CD14-positive monocyte (primary cell): ENCODE measurements around the gene ANKRD1. TPM values are rescaled to one million over a fixed set of nuclear protein-coding genes. Genes with fewer than 3 reads are reported as not detected.

ENCODE experiments used
- DNase-seq, 3 donors: peaks; one replicate each; pipeline ENCODE4 v3.0.0-alpha.2; 2011 to 2022
- H2AFZ ChIP-seq: 2 replicates; pipeline ENCODE4 v1.6.0; 2012; ENCODE audit warnings: mild to moderate bottlenecking, low read depth, low read length, inconsistent platforms; ENCODE audit not compliant: insufficient read depth, poor library complexity, severe bottlenecking
- H3K27ac ChIP-seq, 2 donors: 1 replicate in 1 of 2; 2 replicates in 1 of 2; pipeline ENCODE4 v1.5.1; 2012 to 2013; ENCODE audit warnings: low read length in 2 of 2, control low read depth in 1 of 2, inconsistent platforms in 1 of 2, low read depth in 1 of 2, mild to moderate bottlenecking in 1 of 2
- H3K27me3 ChIP-seq, 2 donors: one replicate each; pipeline versions ENCODE4 v1.6.0 to v1.6.1; 2011 to 2013; ENCODE audit warnings: low read length in 2 of 2; ENCODE audit not compliant: control insufficient read depth in 2 of 2, insufficient read depth in 2 of 2
- H3K36me3 ChIP-seq, 2 donors: replicated peaks in 1 of 2; 1 replicate in 1 of 2; 2 replicates in 1 of 2; pipeline versions ENCODE4 v1.5.1 to v1.6.1; 2012 to 2013; ENCODE audit warnings: low read length in 2 of 2, control low read depth in 1 of 2, inconsistent platforms in 1 of 2, mild to moderate bottlenecking in 1 of 2; ENCODE audit not compliant: insufficient read depth in 2 of 2, control insufficient read depth in 1 of 2
- H3K4me1 ChIP-seq, 2 donors: 1 replicate in 1 of 2; 2 replicates in 1 of 2; pipeline versions ENCODE4 v1.5.1 to v1.6.1; 2012 to 2013; ENCODE audit warnings: low read length in 2 of 2, control low read depth in 1 of 2, inconsistent platforms in 1 of 2, mild to moderate bottlenecking in 1 of 2, moderate library complexity in 1 of 2; ENCODE audit not compliant: insufficient read depth in 2 of 2, control insufficient read depth in 1 of 2
- H3K4me2 ChIP-seq: replicated peaks from 2 replicates; pipeline ENCODE3; 2012; ENCODE audit warnings: low read length, moderate library complexity, mild to moderate bottlenecking; ENCODE audit not compliant: poor library complexity, severe bottlenecking; ENCODE audit errors: extremely low read depth
- H3K4me3 ChIP-seq, 3 experiments: fragments of 200-600 bp in 1 of 3; sonication (generic) in 1 of 3; replicated peaks in 1 of 3; 1 replicate in 2 of 3; 2 replicates in 1 of 3; pipeline ENCODE4 v1.5.1; 2011 to 2013; ENCODE audit warnings: low read length in 3 of 3, mild to moderate bottlenecking in 3 of 3, control low read depth in 2 of 3, low read depth in 2 of 3, inconsistent platforms in 1 of 3, moderate library complexity in 1 of 3
- H3K79me2 ChIP-seq: 2 replicates; pipeline ENCODE4 v1.6.0; 2012; ENCODE audit warnings: mild to moderate bottlenecking, control low read depth, inconsistent platforms, low read length, moderate library complexity; ENCODE audit not compliant: insufficient read depth
- H3K9ac ChIP-seq: 2 replicates; pipeline ENCODE4 v1.6.0; 2017; ENCODE audit warnings: low read length, mild to moderate bottlenecking; ENCODE audit not compliant: insufficient read depth, poor library complexity, severe bottlenecking
- H3K9me3 ChIP-seq, 2 donors: replicated peaks in 1 of 2; 1 replicate in 1 of 2; 2 replicates in 1 of 2; pipeline versions ENCODE4 v1.5.1 to v1.6.1; 2012 to 2013; ENCODE audit warnings: low read length in 2 of 2, control low read depth in 1 of 2; ENCODE audit not compliant: control insufficient read depth in 1 of 2, insufficient read depth in 1 of 2
- H4K20me1 ChIP-seq: 2 replicates; pipeline ENCODE4 v1.6.0; 2012; ENCODE audit warnings: mild to moderate bottlenecking, low read length, control low read depth, moderate library complexity; ENCODE audit not compliant: insufficient read depth
- H3K27ac Mint-ChIP-seq, 7 donors: one replicate each; pipeline ENCODE4 v1.8.0; 2020; ENCODE audit warnings: mild to moderate bottlenecking in 7 of 7, mixed read lengths in 7 of 7, moderate library complexity in 6 of 7, inconsistent platforms in 2 of 7
- H3K27me3 Mint-ChIP-seq, 3 donors: one replicate each; pipeline ENCODE4 v1.8.0; 2021 to 2022; ENCODE audit warnings: low read depth in 3 of 3, mild to moderate bottlenecking in 3 of 3, mixed read lengths in 3 of 3, moderate library complexity in 3 of 3, inconsistent platforms in 1 of 3
- H3K36me3 Mint-ChIP-seq, 2 donors: one replicate each; pipeline ENCODE4 v1.8.0; 2020; ENCODE audit warnings: mixed read lengths in 2 of 2, inconsistent platforms in 1 of 2, mild to moderate bottlenecking in 1 of 2
- H3K4me1 Mint-ChIP-seq: one replicate; pipeline ENCODE4 v1.8.0; 2020; ENCODE audit warnings: mild to moderate bottlenecking, mixed read lengths
- H3K4me3 Mint-ChIP-seq, 2 donors: one replicate each; pipeline ENCODE4 v1.8.0; 2020; ENCODE audit warnings: mild to moderate bottlenecking in 2 of 2, mixed read lengths in 2 of 2, moderate library complexity in 1 of 2
- H3K9me3 Mint-ChIP-seq, 7 donors: one replicate each; pipeline ENCODE4 v1.8.0; 2020 to 2022; ENCODE audit warnings: mixed read lengths in 7 of 7, mild to moderate bottlenecking in 6 of 7, moderate library complexity in 6 of 7, inconsistent platforms in 2 of 7
- CTCF ChIP-seq: fragments of 200-600 bp; IDR thresholded peaks from one replicate; pipeline ENCODE4 v1.8.0; 2022; ENCODE audit warnings: antibody characterized with exemption, mild to moderate bottlenecking
- WGBS: methylation state at CpG from one replicate; pipeline ENCODE4 v1.1.5; 2013; ENCODE audit warnings: missing lambda C conversion rate; ENCODE audit not compliant: insufficient coverage; 5-methylcytosine and 5-hydroxymethylcytosine counted together
- intact Hi-C, 2 donors: fragments of 100-400 bp; cut with micrococcal nuclease; formaldehyde crosslinking; loops; one replicate each; pipeline versions ENCODE4 v1.15.0 to v1.15.1; 2023
- polyA plus RNA-seq, 3 donors: library from polyadenylated mRNA; depleted of rRNA in 1 of 3; unstranded in 2 of 3; stranded (reverse) in 1 of 3; fragments of 300-500 nt in 2 of 3; fragments of >200 nt in 1 of 3; fragmentation: Illumina TruSeq in 2 of 3; gene quantifications; 1 replicate in 2 of 3; 2 replicates in 1 of 3; pipeline ENCODE4 v1.2.3, GENCODE V29; 2012 to 2021

ANKRD1 gene
- polyA plus RNA-seq, 3 donors: not detected

GRCh38 chr10:90914992-90915765 is 5.7 kb downstream of the ANKRD1 start:
- no peaks in the 10 kb centered on the region for H3K9me3 Mint-ChIP-seq

More at GRCh38 chr10:90914992-90915765, 5.7 kb downstream of the ANKRD1 start:
- Histone ChIP-seq H3K4me1 (no peaks in the 10 kb centered on the region), H3K27me3 (no peaks in the 10 kb centered on the region), H3K4me2 (no peak overlapping the region), H3K4me3 (no peak overlapping the region), H3K36me3 (no peaks in the 10 kb centered on the region), H3K9me3 (no peaks in the 10 kb centered on the region), H3K27ac (no peak overlapping the region), H4K20me1 (no peaks in the 10 kb centered on the region), H2AFZ (no peak overlapping the region), H3K9ac (no peak overlapping the region), H3K79me2 (no peaks in the 10 kb centered on the region)
- TF ChIP-seq CTCF: no peak
- H3K27ac Mint-ChIP-seq: no peak overlapping the region
- DNase-seq: no peak
- intact Hi-C loops: loop anchor here in 1 of 2 donors (10.0 kb wide), 1 partner anchor 340 kb away; no protein-coding TSS in a partner anchor
- H3K4me3 Mint-ChIP-seq: no peak overlapping the region
- H3K36me3 Mint-ChIP-seq: no peaks in the 10 kb centered on the region
- H3K4me1 Mint-ChIP-seq: peaks cover 2% of the 10 kb centered on the region
- 54% methylated on average over 3 of the region's 10 CpGs for WGBS
- peaks cover 5 to 6% (median 5%) of the 10 kb centered on the region in 3 donors for H3K27me3 Mint-ChIP-seq
